DND-41 (cell line): ENCODE measurements around the gene QPCTL.

Experiments
- ATAC-seq: fragments of 200-7000 bp; cut with Tn5 transposase; 3 replicates; pipeline ENCODE4 v1.9.1; 2021; ENCODE audit warnings: low read depth; ENCODE audit not compliant: insufficient read depth
- DNase-seq: peaks from one replicate; pipeline ENCODE4 v3.0.0-alpha.2; 2020
- H2AFZ ChIP-seq: 2 replicates; pipeline ENCODE4 v1.6.0; 2012; ENCODE audit warnings: low read depth, low read length
- H3K27ac ChIP-seq: 2 replicates; pipeline ENCODE4 v1.5.1; 2012; ENCODE audit warnings: low read length, inconsistent platforms
- H3K27me3 ChIP-seq: fragments of 200-600 bp; sonication (generic); 2 replicates; pipeline ENCODE4 v1.6.0; 2012; ENCODE audit warnings: low read length, mild to moderate bottlenecking, inconsistent platforms; ENCODE audit not compliant: insufficient read depth, poor library complexity
- H3K36me3 ChIP-seq: 2 replicates; pipeline ENCODE4 v1.5.1; 2012; ENCODE audit warnings: low read length, inconsistent platforms; ENCODE audit not compliant: insufficient read depth
- H3K4me1 ChIP-seq: 2 replicates; pipeline ENCODE4 v1.5.1; 2012; ENCODE audit warnings: mild to moderate bottlenecking, low read length; ENCODE audit not compliant: insufficient read depth
- H3K4me2 ChIP-seq: 2 replicates; pipeline ENCODE4 v1.6.0; 2012; ENCODE audit warnings: mild to moderate bottlenecking, moderate library complexity, low read length, inconsistent platforms; ENCODE audit not compliant: insufficient read depth
- H3K4me3 ChIP-seq, 2 experiments: fragments of 200-600 bp in 1 of 2; shearing (Covaris generic) in 1 of 2; 2 replicates each; pipeline ENCODE4 v1.5.1; 2012 to 2016; ENCODE audit warnings: inconsistent platforms in 2 of 2, low read length in 2 of 2, mild to moderate bottlenecking in 2 of 2, low read depth in 1 of 2, moderate library complexity in 1 of 2
- H3K79me2 ChIP-seq: 2 replicates; pipeline ENCODE4 v1.6.0; 2012; ENCODE audit warnings: low read length, inconsistent platforms; ENCODE audit not compliant: insufficient read depth
- H3K9ac ChIP-seq: 2 replicates; pipeline ENCODE4 v1.6.0; 2012; ENCODE audit warnings: low read depth, mild to moderate bottlenecking, inconsistent platforms, low read length, moderate library complexity
- H3K9me3 ChIP-seq: 2 replicates; pipeline ENCODE4 v1.5.1; 2012; ENCODE audit warnings: low read length, moderate library complexity, mild to moderate bottlenecking, inconsistent platforms; ENCODE audit not compliant: insufficient read depth, severe bottlenecking
- H4K20me1 ChIP-seq: 2 replicates; pipeline ENCODE4 v1.6.0; 2012; ENCODE audit warnings: low read length; ENCODE audit not compliant: insufficient read depth
- CTCF ChIP-seq: IDR thresholded peaks from 2 replicates; pipeline ENCODE4 v1.5.1; 2012; ENCODE audit warnings: borderline replicate concordance, low read length, moderate library complexity, mild to moderate bottlenecking; ENCODE audit not compliant: poor library complexity, severe bottlenecking; ENCODE audit errors: extremely low read depth
- EZH2 ChIP-seq: IDR thresholded peaks from 3 replicates; pipeline ENCODE4 v1.6.1; 2012; ENCODE audit warnings: borderline replicate concordance, low read depth, mild to moderate bottlenecking, moderate library complexity, low read length, inconsistent platforms; ENCODE audit not compliant: severe bottlenecking

The QPCTL gene

GRCh38 chr19:45729800-45730290 lies 37.4 kb downstream of the QPCTL start:
- Histone ChIP-seq H3K4me1 (peaks cover 33% of the 10 kb centered on the region), H3K9ac (peak overlapping the region; percentile 81), H3K9me3 (no peaks in the 10 kb centered on the region), H3K79me2 (peaks cover 59% of the 10 kb centered on the region), H3K4me2 (peak overlapping the region; percentile 78), H3K27ac (peak overlapping the region; percentile 78), H4K20me1 (peaks cover 9% of the 10 kb centered on the region; the same call in 1 of the 2 replicates), H2AFZ (peak overlapping the region; percentile 65), H3K27me3 (no peaks in the 10 kb centered on the region), H3K4me3 (peak overlapping the region; percentile 88 to 89; a peak in 3 of 4 replicates), H3K36me3 (peaks cover 4% of the 10 kb centered on the region)
- ATAC-seq = no peak
- TF ChIP-seq EZH2 (no peak), CTCF (no peak)
- DNase-seq = no peak

GRCh38 chr19:45730368-45731288 lies 38.2 kb downstream of the QPCTL start, which contains the start of gene FBXO46:
TSS of gene FBXO46 (minus strand) at chr19:45730896. CDS start at chr19:45713495, 17,401 bp downstream.
- DNase-seq (peak; percentile 99), ATAC-seq (peak; percentile 95)
- peaks cover 51% of the 10 kb centered on the region for H3K79me2 ChIP-seq
- H3K9me3 ChIP-seq = no peaks in the 10 kb centered on the region
- peak within 1 kb of the TSS; percentile 91 for H2AFZ ChIP-seq
- peak within 1 kb of the TSS; percentile 88 for H3K27ac ChIP-seq
- no peaks in the 10 kb centered on the region for H3K27me3 ChIP-seq
- peaks cover 4% of the 10 kb centered on the region for H3K36me3 ChIP-seq
- peak within 1 kb of the TSS; percentile 88 to 89 for H3K4me3 ChIP-seq
- TF ChIP-seq EZH2 (no peak), CTCF (peak; percentile 47)
- H3K4me2 ChIP-seq = peak within 1 kb of the TSS; percentile 78
- H3K9ac ChIP-seq = peak within 1 kb of the TSS; percentile 81
- H4K20me1 ChIP-seq = peaks cover 9% of the 10 kb centered on the region; the same call in 1 of the 2 replicates
- H3K4me1 ChIP-seq = peaks cover 33% of the 10 kb centered on the region

- H3K9ac ChIP-seq = no peak within 1 kb of the TSS
- no peak within 1 kb of the TSS for H3K4me2 ChIP-seq
- DNase-seq (no peak), ATAC-seq (no peak)
- peaks cover 27% of the 10 kb centered on the region for H3K4me1 ChIP-seq
- H4K20me1 ChIP-seq = peaks cover 2% of the 10 kb centered on the region; the same call in 1 of the 2 replicates
- TF ChIP-seq EZH2 = no peak
- no peak for TF ChIP-seq CTCF
- H2AFZ ChIP-seq = peak within 1 kb of the TSS; percentile 26; the same call in 1 of the 2 replicates
- H3K27ac ChIP-seq = no peak within 1 kb of the TSS
- H3K4me3 ChIP-seq = no peak within 1 kb of the TSS
- no peaks in the 10 kb centered on the region for H3K27me3 ChIP-seq
- H3K36me3 ChIP-seq = 0 out of 2 replicates have a peak, but pooled peaks cover under 1% of the 10 kb centered on the region
- H3K79me2 ChIP-seq = peaks cover 24% of the 10 kb centered on the region
- no peaks in the 10 kb centered on the region for H3K9me3 ChIP-seq
Observed at GRCh38 chr19:45733160-45733810, 40.8 kb downstream of the QPCTL start, which contains the start of gene MEIOSIN. TSS of gene MEIOSIN (plus strand) at chr19:45733439. CDS start at chr19:45735377, 1,938 bp downstream.
